Bronchial epithelial cell (primary cell): Measurements from ENCODE around the gene KIF4A. TPM values are rescaled to one million over a fixed set of nuclear protein-coding genes. Genes with fewer than 3 reads are reported as not detected.

Experiments
- DNase-seq: peaks from one replicate; pipeline ENCODE4 v3.0.0-alpha.2; 2010; ENCODE audit warnings: low read depth
- FAIRE-seq: peaks from 2 replicates; lab custom pipeline; 2011; peaks lifted over from hg19 to GRCh38; lab: Jason Lieb, UNC
- H3K27me3 ChIP-seq: 2 replicates; pipeline ENCODE4 v1.5.1; 2011; ENCODE audit warnings: low read length; ENCODE audit not compliant: control insufficient read depth, insufficient read depth
- H3K36me3 ChIP-seq: 2 replicates; pipeline ENCODE4 v1.5.1; 2011; ENCODE audit warnings: low read length; ENCODE audit not compliant: control insufficient read depth, insufficient read depth
- H3K4me3 ChIP-seq: 2 replicates; pipeline ENCODE4 v1.5.1; 2011; ENCODE audit warnings: mild to moderate bottlenecking, low read depth, low read length, control low read depth
- CTCF ChIP-seq: IDR thresholded peaks from 2 replicates; pipeline ENCODE4 v1.5.1; 2011; ENCODE audit warnings: mild to moderate bottlenecking, moderate library complexity, low read length, control low read depth, inconsistent platforms; ENCODE audit not compliant: insufficient read depth, severe bottlenecking
- total RNA-seq: library from RNA; depleted of rRNA; stranded (reverse); fragments of >200 nt; gene quantifications from 2 replicates; pipeline ENCODE4 v1.2.1, GENCODE V29; 2014

KIF4A gene
- total RNA-seq, 1 donor from 2014 or later = 0.26 TPM

DNA sequence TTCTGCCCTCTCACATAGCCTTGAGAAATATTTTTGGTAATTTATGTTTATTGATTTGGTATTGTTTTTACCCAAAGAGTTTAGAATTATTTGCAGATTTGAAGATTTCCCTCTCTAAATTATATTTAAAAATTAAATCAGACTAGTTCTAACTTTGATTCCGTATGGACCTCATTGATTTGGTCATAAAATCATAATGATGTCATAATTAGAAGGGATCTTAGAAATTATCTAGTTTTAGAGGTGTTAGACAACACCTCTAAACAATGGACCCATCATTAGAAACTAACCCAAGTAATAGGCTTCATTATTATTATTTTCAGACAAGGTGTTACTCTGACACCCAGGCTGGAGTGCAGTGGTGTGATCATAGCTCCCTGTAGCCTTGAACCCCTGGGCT, 178.8 kb downstream of the KIF4A start:
- FAIRE-seq (no peak), DNase-seq (no peak)
- no peak for TF ChIP-seq CTCF
- Histone ChIP-seq H3K27me3 (no peaks in the 10 kb centered on the region), H3K4me3 (no peak overlapping the region), H3K36me3 (no peaks in the 10 kb centered on the region)

Other genes with a start within 250 kb of the KIF4A start
- gene AWAT2, start 240.2 kb upstream of the KIF4A start, total RNA-seq = not detected in 2 replicates
- gene OTUD6A, start 227.6 kb upstream of the KIF4A start, total RNA-seq = not detected in 2 replicates
- gene IGBP1, start 156.7 kb upstream of the KIF4A start, total RNA-seq = 75.8 and 107 TPM in 2 replicates
- gene DGAT2L6, start 112.6 kb upstream of the KIF4A start, total RNA-seq = not detected in 2 replicates
- gene AWAT1, start 55.4 kb upstream of the KIF4A start, total RNA-seq = not detected in 2 replicates
- 0.13 TPM in 1 of 2 replicates, not detected in the other for gene P2RY4, start 29.9 kb upstream of the KIF4A start, total RNA-seq
- gene ARR3, start 21.8 kb upstream of the KIF4A start, total RNA-seq = not detected in 2 replicates
- gene RAB41, start 7.9 kb upstream of the KIF4A start, total RNA-seq = not detected in 2 replicates
- gene PDZD11, start 177 bp upstream of the KIF4A start, total RNA-seq = 18.7 and 31.0 TPM in 2 replicates
- gene GDPD2, start 133.2 kb downstream of the KIF4A start, total RNA-seq = 0.51 TPM in 1 of 2 replicates, not detected in the other
- gene DLG3, start 154.7 kb downstream of the KIF4A start, total RNA-seq = 21.1 and 25.3 TPM in 2 replicates